Activated naive CD8-positive, alpha-beta T cell treated with anti-CD3 and anti-CD28 coated beads, Interleukin-2, amount 10 ng/mL, durations not matched to agents 7 days and 5 days (primary cell): Measurements from ENCODE around the gene MSH3. TPM values are rescaled to one million over a fixed set of nuclear protein-coding genes. Genes with fewer than 3 reads are reported as not detected.

Experiments
- ATAC-seq: fragments of 150-1000 bp; cut with Tn5 transposase; one replicate; pipeline ENCODE4 v1.10.0; 2021; ENCODE audit warnings: low read depth, moderate library complexity
- POLR2A ChIA-PET: fragments of 350-600 bp; sonication (Branson Sonifier 250); formaldehyde crosslinking; loops from one replicate; lab custom pipeline; 2021; ENCODE audit warnings: antibody characterized with exemption; lab: Charles Lee
- DNase-seq: peaks from one replicate; pipeline ENCODE4 v3.0.0; 2021
- H3K27ac Mint-ChIP-seq: one replicate; pipeline ENCODE4 v1.8.0; 2022; ENCODE audit warnings: mild to moderate bottlenecking, mixed read lengths
- H3K27me3 Mint-ChIP-seq: one replicate; pipeline ENCODE4 v1.8.0; 2022; ENCODE audit warnings: mild to moderate bottlenecking, moderate library complexity, mixed read lengths
- H3K36me3 Mint-ChIP-seq: one replicate; pipeline ENCODE4 v1.8.0; 2021; ENCODE audit warnings: mild to moderate bottlenecking, mixed read lengths
- H3K4me1 Mint-ChIP-seq: one replicate; pipeline ENCODE4 v1.8.0; 2021; ENCODE audit warnings: mixed read lengths
- H3K4me3 Mint-ChIP-seq: one replicate; pipeline ENCODE4 v1.8.0; 2022; ENCODE audit warnings: mild to moderate bottlenecking, moderate library complexity, mixed read lengths
- H3K9me3 Mint-ChIP-seq: one replicate; pipeline ENCODE4 v1.8.0; 2021; ENCODE audit warnings: mixed read lengths
- total RNA-seq, 2 experiments: library from RNA; stranded (reverse); gene quantifications; one replicate each; pipeline ENCODE4 v1.2.3, GENCODE V29; 2021

The MSH3 gene
- total RNA-seq, 2 experiments from 2014 or later: 18.1 to 18.6 TPM

DNA sequence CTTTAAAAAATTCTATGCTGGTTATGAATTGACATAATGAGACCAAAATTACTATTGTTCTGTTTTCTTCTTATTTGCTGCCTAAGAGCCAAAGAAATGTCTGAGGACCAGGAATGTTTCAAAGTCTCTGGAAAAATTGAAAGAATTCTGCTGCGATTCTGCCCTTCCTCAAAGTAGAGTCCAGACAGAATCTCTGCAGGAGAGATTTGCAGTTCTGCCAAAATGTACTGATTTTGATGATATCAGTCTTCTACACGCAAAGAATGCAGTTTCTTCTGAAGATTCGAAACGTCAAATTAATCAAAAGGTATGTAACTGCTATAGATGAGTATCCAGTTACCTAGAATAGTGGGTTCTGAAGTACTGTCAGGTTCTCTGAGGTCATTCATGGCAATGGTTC lies 10.6 kb downstream of the MSH3 start:
- Mint-ChIP-seq H3K27ac (no peak overlapping the region), H3K9me3 (no peaks in the 10 kb centered on the region), H3K4me3 (no peak overlapping the region), H3K27me3 (no peaks in the 10 kb centered on the region), H3K36me3 (peaks cover 54% of the 10 kb centered on the region), H3K4me1 (peaks cover 7% of the 10 kb centered on the region)
- POLR2A ChIA-PET: interaction anchor here (2.4 kb wide), 1 partner anchor 10 kb away, joined by 6 read pairs; the partner anchor contains the start of genes DHFR and MSH3
- no peak for DNase-seq
- no peak for ATAC-seq

DNA sequence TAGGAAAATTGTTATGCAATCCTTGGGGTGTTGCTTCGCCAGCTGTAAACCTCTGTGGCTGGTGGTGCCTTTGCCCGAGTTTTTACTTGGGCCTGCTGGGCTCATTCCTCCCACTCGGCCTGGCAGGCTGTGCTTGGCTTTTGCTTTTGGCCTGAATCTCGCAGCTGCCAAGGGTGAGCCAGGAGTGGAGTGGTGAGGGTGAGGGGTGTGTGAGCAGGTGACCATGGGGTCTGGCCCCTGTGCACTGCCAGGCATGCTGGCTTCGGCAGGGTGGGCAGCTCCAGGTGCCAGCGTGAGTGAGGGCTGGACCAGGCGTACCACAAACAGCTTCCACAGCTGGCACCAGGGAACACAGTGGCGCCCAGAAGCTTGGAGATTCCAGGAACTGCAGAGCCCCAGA lies 12.9 kb downstream of the MSH3 start:
- DNase-seq (no peak), ATAC-seq (no peak)
- POLR2A ChIA-PET: interaction anchor here (0.5 to 0.6 kb wide), 2 partner anchors 202 to 394 kb away, joined by 3 read pairs; no protein-coding TSS in a partner anchor
- Mint-ChIP-seq H3K27me3 (no peaks in the 10 kb centered on the region), H3K9me3 (no peaks in the 10 kb centered on the region), H3K4me1 (peaks cover 4% of the 10 kb centered on the region), H3K36me3 (peaks cover 41% of the 10 kb centered on the region), H3K4me3 (no peak overlapping the region), H3K27ac (no peak overlapping the region)

DNA sequence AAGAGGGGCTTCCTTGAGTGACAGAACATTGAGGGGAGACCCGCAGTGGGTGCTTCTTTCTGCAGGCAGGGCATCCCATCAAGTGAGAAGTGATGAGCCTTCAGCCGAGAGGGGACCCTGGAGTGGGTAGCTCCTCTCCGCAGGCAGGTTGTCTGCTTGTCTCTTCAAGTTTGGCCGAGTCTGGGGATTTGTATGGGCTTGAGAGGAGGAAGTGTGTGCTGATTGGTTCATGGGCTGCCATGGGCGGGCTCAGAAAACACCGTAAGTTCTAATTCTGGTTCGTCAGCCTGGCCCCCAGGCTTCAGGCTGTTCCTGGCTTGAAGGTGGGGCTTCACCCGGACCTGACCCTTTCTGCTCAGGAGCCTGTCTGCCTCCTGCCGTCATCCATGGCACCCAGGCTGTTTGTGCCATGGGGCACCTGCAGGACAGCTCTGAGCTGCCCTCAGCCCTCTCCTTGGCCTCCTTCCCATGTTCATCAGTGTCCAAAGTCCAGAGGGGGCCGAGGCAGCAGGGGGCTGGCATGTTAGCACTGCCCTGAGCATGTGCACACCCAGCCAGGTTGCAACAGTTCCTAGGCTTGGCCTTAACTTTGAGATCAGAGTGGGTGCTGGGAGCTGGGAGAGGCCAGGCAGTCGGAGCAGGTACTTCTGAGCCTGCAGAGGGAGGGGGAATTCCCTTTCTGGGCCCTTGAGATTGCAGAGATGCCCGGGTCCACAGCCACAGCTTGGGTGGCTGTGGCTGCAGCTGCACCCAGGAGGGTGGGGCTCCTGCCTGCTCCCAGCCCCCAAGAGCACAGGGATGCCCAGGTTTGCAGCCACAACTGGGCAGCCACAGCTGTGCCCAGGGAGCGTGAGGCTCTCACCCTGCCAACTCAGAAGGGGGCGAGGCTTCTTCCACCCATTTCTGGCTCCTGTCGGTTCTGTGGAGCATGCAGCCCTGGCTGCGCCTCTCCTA lies 13.8 kb downstream of the MSH3 start:
- POLR2A ChIA-PET: interaction anchor here (0.6 to 1.1 kb wide), 2 partner anchors 15 to 201 kb away, joined by 3 read pairs; no protein-coding TSS in a partner anchor
- Mint-ChIP-seq H3K4me1 (peaks cover 4% of the 10 kb centered on the region), H3K36me3 (peaks cover 36% of the 10 kb centered on the region), H3K9me3 (no peaks in the 10 kb centered on the region), H3K4me3 (no peak overlapping the region), H3K27me3 (no peaks in the 10 kb centered on the region), H3K27ac (no peak overlapping the region)
- no peak for DNase-seq
- ATAC-seq: no peak

DNA sequence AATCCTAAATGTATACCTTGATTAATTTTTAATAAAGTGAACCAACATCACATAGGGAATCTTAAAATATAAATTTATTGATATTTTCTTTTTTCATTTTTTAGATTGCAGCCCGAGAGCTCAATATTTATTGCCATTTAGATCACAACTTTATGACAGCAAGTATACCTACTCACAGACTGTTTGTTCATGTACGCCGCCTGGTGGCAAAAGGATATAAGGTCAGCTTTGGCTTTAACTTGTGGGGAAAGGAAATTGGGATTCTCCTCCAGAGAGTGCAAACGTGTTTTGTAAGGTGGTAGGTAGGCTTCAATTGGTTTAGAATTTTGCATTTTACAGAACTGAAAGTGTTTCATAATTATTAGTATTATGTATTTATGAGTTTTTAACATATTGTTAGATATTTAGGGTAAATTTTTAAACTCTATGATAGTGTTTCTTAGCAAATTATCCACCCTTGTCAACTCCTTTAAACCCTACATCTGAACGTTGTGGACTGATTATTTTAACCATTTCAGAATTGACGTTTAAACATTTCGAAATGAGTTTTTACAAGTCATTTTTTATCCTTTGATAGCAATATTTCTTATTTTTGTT lies 17.8 kb downstream of the MSH3 start:
- peak; percentile 60 for DNase-seq
- peak; percentile 61 for ATAC-seq
- H3K27ac Mint-ChIP-seq: no peak overlapping the region
- H3K4me1 Mint-ChIP-seq: peaks cover 1% of the 10 kb centered on the region
- H3K4me3 Mint-ChIP-seq: no peak overlapping the region
- no peaks in the 10 kb centered on the region for H3K9me3 Mint-ChIP-seq
- POLR2A ChIA-PET: no interaction called here
- no peaks in the 10 kb centered on the region for H3K27me3 Mint-ChIP-seq
- H3K36me3 Mint-ChIP-seq: peaks cover 30% of the 10 kb centered on the region

DNA sequence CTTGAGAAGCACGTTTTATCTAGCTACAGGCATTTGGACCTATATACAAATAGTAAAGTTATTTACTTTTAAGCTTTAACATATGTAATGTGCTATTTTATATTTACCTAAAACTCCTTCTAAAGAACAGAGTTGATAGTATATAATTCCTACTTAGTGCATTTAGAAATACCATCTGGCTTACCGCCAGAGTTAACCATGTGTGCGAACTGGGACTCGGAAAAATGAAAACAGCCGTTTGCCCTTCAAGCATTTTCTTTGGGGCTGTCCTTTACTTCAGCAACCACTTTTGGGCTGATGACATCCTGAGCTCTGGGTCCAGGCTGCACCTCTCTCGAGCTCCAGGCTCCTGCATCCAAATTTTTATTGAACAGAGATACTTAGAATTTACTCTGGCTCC lies 22.3 kb downstream of the MSH3 start:
- POLR2A ChIA-PET: no interaction called here
- Mint-ChIP-seq H3K4me1 (no peaks in the 10 kb centered on the region), H3K9me3 (no peaks in the 10 kb centered on the region)

DNA sequence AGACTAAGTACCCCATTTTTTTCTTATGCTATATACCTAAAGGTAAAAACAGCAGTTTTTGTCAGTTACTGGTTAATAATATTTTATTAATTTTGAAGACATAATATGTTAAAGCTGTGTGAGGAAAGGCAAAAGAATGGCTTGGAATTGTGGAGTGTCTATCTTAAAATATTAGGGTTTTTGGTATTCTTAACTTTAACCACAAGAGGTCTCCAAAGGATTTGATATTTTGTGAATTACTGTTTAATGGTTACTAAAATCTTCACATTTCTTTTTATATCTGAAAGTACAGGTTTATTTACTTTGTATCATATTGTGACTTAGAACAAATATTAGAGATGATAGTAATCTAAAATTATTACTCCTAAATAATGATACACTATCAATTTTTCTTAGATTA lies 32.3 kb downstream of the MSH3 start:
- POLR2A ChIA-PET: no interaction called here
- Mint-ChIP-seq H3K27ac (no peak overlapping the region), H3K4me1 (peaks cover 24% of the 10 kb centered on the region), H3K4me3 (no peak overlapping the region), H3K36me3 (peaks cover 41% of the 10 kb centered on the region), H3K27me3 (no peaks in the 10 kb centered on the region), H3K9me3 (no peaks in the 10 kb centered on the region)
- ATAC-seq (no peak), DNase-seq (no peak)

More for the DNA sequence above, 22.3 kb downstream of the MSH3 start:
- Mint-ChIP-seq H3K36me3 (peaks cover 32% of the 10 kb centered on the region), H3K27me3 (no peaks in the 10 kb centered on the region), H3K4me3 (no peak overlapping the region), H3K27ac (no peak overlapping the region)
- ATAC-seq: no peak
- no peak for DNase-seq

DNA sequence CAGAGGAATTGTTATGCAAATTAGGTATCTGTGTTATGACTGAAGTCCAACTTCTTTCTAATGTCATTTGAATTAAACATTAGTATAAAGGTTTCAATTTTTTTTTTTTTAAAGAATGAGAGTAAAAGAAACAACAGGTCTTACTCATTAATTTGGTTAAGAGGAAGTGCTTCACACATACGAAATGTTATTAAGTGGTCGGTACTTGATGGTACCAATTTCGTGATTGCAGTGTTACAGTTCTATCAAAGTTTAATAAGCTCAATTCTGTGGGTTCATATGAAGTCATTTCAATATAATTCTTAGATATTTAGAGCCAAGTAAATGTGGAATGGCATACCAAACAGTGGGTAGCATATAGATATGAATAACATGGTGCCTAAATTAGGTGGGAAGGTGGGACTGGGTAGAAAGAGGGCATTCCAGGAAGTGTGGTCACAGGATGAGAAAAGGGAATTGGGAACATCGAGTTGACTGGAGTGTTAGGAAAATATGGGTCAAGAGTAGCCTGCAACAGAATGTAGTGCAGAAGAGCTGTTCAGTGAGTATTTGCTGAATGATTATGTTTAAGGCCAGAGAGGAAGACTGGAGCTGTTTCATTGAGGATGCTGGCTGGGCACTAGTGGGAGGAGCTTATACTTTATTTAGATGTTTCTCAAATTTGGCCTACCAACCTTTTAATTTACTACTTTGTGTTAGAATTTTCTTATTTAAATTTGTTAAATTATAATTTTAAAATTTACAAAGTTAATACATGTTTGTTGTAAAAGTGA lies 34.4 kb downstream of the MSH3 start:
- no peaks in the 10 kb centered on the region for H3K27me3 Mint-ChIP-seq
- no peak overlapping the region for H3K4me3 Mint-ChIP-seq
- DNase-seq: no peak
- no peak for ATAC-seq
- no peaks in the 10 kb centered on the region for H3K9me3 Mint-ChIP-seq
- H3K36me3 Mint-ChIP-seq: peaks cover 27% of the 10 kb centered on the region
- peak overlapping the region; percentile 26 for H3K27ac Mint-ChIP-seq
- POLR2A ChIA-PET: no interaction called here
- H3K4me1 Mint-ChIP-seq: peaks cover 24% of the 10 kb centered on the region

DNA sequence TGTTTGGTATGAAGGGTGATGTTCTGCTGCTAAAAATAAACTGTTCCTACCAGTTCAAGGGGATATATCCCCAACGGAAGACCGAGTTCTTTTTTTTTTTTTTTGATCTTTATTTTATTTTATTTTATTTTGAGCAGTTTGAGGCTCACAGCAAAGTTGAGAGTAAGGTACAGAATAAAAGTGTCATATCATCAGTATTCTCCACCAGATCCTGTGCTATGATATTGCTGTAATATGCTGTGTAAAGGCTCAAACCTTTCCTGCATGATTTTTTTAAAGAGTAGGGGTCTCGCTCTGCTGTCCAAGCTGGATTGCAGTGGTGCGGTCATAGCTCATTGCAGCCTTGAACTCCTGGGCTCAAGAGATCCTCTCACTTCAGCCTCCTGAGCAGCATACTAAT lies 35.2 kb downstream of the MSH3 start:
- Mint-ChIP-seq H3K27me3 (no peaks in the 10 kb centered on the region), H3K36me3 (peaks cover 21% of the 10 kb centered on the region), H3K27ac (no peak overlapping the region), H3K4me1 (peaks cover 24% of the 10 kb centered on the region), H3K9me3 (no peaks in the 10 kb centered on the region), H3K4me3 (no peak overlapping the region)
- POLR2A ChIA-PET: no interaction called here
- DNase-seq (no peak), ATAC-seq (no peak)

DNA sequence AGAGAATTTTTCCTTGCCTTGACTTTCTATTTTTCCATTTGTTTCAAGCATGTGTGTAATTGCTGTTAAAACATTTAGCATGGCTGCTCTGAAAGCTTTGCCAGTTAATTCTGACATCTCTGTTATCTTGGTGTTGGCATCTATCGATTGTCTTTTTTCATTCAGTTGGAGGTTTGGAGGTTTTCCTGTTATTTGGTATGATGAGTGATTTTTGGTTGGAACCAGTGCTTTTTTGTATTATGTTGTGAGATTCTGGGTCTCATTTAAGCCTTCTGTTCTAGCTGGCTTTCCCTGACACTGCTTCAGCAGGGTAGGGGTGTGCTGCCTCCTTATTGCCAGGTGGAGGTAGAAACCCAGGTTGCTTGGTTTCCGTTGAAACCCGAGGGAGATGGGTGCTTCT lies 41.2 kb downstream of the MSH3 start:
- no peak overlapping the region for H3K27ac Mint-ChIP-seq
- ATAC-seq: no peak
- H3K4me3 Mint-ChIP-seq: no peak overlapping the region
- POLR2A ChIA-PET: no interaction called here
- H3K4me1 Mint-ChIP-seq: peaks cover 7% of the 10 kb centered on the region
- H3K36me3 Mint-ChIP-seq: peaks cover 21% of the 10 kb centered on the region
- no peaks in the 10 kb centered on the region for H3K9me3 Mint-ChIP-seq
- no peaks in the 10 kb centered on the region for H3K27me3 Mint-ChIP-seq
- DNase-seq: no peak

DNA sequence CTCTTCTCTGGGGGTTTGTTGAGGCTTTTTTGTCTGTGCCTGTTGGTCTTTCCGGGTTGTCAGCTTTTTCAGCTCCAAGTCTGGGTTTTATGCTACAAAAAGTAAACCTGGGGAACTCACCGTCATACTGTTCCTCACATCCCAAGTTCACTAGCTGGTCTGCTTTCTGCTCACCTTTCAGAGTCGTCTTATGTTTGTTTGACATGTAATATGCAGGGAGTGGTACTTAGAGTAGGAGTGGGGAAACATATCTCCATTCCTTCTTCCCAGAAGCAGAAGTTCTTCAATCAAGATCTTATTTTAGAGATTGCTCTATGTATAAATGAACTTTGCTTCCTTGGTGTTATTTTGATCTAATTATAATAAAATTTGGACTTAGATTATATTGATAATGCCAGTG lies 42.0 kb downstream of the MSH3 start:
- ATAC-seq: no peak
- Mint-ChIP-seq H3K4me1 (peaks cover 12% of the 10 kb centered on the region), H3K36me3 (peaks cover 23% of the 10 kb centered on the region), H3K4me3 (no peak overlapping the region), H3K27me3 (no peaks in the 10 kb centered on the region), H3K9me3 (no peaks in the 10 kb centered on the region), H3K27ac (no peak overlapping the region)
- POLR2A ChIA-PET: no interaction called here
- DNase-seq: no peak

DNA sequence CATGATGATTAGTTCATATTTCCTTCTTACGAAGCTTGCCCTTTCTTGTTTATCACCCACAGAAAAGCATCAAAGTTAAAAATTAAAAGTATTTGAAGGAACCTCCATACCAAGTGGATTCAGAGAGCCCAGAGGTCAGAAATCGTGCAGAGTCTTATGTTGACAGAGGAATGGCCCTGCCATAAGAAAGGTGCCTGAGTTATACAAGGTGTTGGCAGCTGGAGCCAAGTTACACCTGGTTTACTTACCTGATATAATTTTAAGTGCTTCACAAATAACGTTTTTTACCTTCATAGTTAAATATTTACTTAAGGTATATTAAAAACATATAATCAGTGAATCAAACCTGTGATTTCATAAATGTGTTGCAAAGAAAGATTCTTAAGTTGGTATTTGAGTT lies 42.6 kb downstream of the MSH3 start:
- Mint-ChIP-seq H3K4me3 (no peak overlapping the region), H3K27ac (no peak overlapping the region), H3K36me3 (peaks cover 27% of the 10 kb centered on the region), H3K9me3 (no peaks in the 10 kb centered on the region), H3K27me3 (no peaks in the 10 kb centered on the region), H3K4me1 (peaks cover 14% of the 10 kb centered on the region)
- ATAC-seq (no peak), DNase-seq (no peak)
- POLR2A ChIA-PET: no interaction called here

DNA sequence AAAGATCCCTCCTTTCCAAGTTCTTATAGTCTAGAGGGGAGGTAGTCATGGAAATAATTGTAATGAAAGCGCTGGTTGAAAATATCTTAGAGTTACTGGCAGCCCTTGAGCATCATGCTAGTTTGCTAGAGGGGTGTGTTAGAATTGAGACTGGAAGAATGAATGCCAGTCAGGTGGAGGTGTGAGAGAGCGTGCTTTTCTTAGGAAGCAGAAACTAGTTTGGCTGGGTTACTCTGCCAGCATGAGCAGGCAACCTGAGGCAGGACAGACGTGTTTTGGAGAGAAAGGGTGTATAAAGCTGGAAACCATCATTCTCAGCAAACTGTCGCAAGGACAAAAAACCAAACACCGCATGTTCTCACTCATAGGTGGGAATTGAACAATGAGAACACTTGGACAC lies 43.9 kb downstream of the MSH3 start:
- H3K36me3 Mint-ChIP-seq: peaks cover 29% of the 10 kb centered on the region
- POLR2A ChIA-PET: no interaction called here
- peaks cover 14% of the 10 kb centered on the region for H3K4me1 Mint-ChIP-seq
- H3K4me3 Mint-ChIP-seq: no peak overlapping the region
- ATAC-seq (no peak), DNase-seq (no peak)
- no peaks in the 10 kb centered on the region for H3K9me3 Mint-ChIP-seq
- H3K27me3 Mint-ChIP-seq: no peaks in the 10 kb centered on the region
- H3K27ac Mint-ChIP-seq: no peak overlapping the region

DNA sequence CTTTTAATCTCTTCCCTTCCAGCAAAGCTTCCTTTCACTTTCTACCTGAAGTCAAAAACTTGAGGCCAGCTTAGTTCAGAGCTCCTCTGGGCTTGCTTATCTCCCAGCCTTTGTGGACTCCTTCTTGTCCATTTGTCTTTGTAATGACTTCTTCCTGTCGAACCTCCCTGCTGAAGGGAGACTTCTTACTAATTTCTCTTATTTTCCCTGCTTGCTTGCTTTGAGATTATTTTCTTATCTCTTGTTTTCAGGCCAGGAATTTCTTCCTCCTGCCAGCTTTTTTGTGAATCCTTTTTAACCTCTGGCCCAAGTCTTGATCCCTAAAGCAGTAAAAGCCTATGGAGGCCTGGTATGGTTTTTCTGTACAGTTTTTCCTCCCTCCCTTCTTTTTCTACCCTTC lies 47.1 kb downstream of the MSH3 start:
- peaks cover 19% of the 10 kb centered on the region for H3K4me1 Mint-ChIP-seq
- no peaks in the 10 kb centered on the region for H3K27me3 Mint-ChIP-seq
- H3K4me3 Mint-ChIP-seq: no peak overlapping the region
- no peak for ATAC-seq
- POLR2A ChIA-PET: no interaction called here
- H3K9me3 Mint-ChIP-seq: no peaks in the 10 kb centered on the region
- peaks cover 25% of the 10 kb centered on the region for H3K36me3 Mint-ChIP-seq
- H3K27ac Mint-ChIP-seq: peak overlapping the region; percentile 51
- no peak for DNase-seq
